AG09309 (cell line): ENCODE measurements around the gene NT5DC2.

ENCODE experiments used
- DNase-seq: peaks from one replicate; pipeline ENCODE4 v3.0.0-alpha.2; 2010; ENCODE audit warnings: low read depth
- H3K4me3 ChIP-seq: 2 replicates; pipeline ENCODE4 v1.5.1; 2011; ENCODE audit warnings: mild to moderate bottlenecking, low read depth, low read length, moderate library complexity; ENCODE audit not compliant: control insufficient read depth
- CTCF ChIP-seq: IDR thresholded peaks from 2 replicates; pipeline ENCODE4 v1.5.1; 2011; ENCODE audit warnings: mild to moderate bottlenecking, low read depth, low read length, inconsistent platforms; ENCODE audit not compliant: insufficient read depth, control insufficient read depth; ENCODE audit errors: missing control alignments

Gene NT5DC2

GRCh38 chr3:52514576-52514975 is 19.1 kb downstream of the NT5DC2 start:
- no peak overlapping the region for H3K4me3 ChIP-seq
- no peak for TF ChIP-seq CTCF
- DNase-seq, result no peak

GRCh38 chr3:52513281-52513680 is 20.4 kb downstream of the NT5DC2 start:
- TF ChIP-seq CTCF, result no peak
- H3K4me3 ChIP-seq, result no peak overlapping the region
- no peak for DNase-seq

GRCh38 chr3:52512727-52513126 is 20.9 kb downstream of the NT5DC2 start:
- no peak for DNase-seq
- no peak overlapping the region for H3K4me3 ChIP-seq
- no peak for TF ChIP-seq CTCF

GRCh38 chr3:52512105-52512504 is 21.6 kb downstream of the NT5DC2 start:
- DNase-seq, result no peak
- no peak for TF ChIP-seq CTCF
- H3K4me3 ChIP-seq, result no peak overlapping the region

GRCh38 chr3:52511509-52511908 is 22.1 kb downstream of the NT5DC2 start:
- DNase-seq, result no peak
- TF ChIP-seq CTCF, result no peak
- H3K4me3 ChIP-seq, result no peak overlapping the region

GRCh38 chr3:52509753-52510328 is 23.8 kb downstream of the NT5DC2 start:
- H3K4me3 ChIP-seq, result no peak overlapping the region
- no peak for TF ChIP-seq CTCF
- DNase-seq, result no peak

- TF ChIP-seq CTCF, result no peak
- no peak for DNase-seq
These were observed 26.3 kb downstream of the NT5DC2 start for GRCh38 chr3:52507359-52507758.

More at GRCh38 chr3:52507359-52507758, 26.3 kb downstream of the NT5DC2 start:
- no peak overlapping the region for H3K4me3 ChIP-seq
